Stimulated activated CD8-positive, alpha-beta memory T cell treated with anti-CD3 and anti-CD28 coated beads, Interleukin-12 subunit alpha, Interleukin-12 subunit beta, amount 100 ng/mL, for 1 hour (primary cell): Measurements from ENCODE around the gene SCYL1.

Experiments used
- DNase-seq: peaks from one replicate; pipeline ENCODE4 v3.0.0-alpha.2; 2020; ENCODE audit warnings: low read depth

SCYL1 gene

DNA sequence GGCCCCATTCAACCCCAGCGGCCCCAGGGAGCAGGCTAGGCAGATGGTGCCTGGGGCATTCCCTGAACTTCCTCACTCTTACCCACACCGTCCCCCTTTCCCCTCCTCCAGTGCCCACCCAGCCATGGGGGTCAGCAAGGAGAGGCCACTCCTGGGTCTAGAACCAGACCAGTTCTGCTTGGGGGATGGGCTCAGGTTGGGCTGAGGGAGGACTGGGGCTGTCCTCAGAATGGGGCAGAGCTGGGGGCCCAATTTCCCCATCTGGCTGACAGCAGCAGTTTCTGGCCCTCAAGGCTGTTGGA lies 12.4 kb downstream of the SCYL1 start:
- no peak for DNase-seq

DNA sequence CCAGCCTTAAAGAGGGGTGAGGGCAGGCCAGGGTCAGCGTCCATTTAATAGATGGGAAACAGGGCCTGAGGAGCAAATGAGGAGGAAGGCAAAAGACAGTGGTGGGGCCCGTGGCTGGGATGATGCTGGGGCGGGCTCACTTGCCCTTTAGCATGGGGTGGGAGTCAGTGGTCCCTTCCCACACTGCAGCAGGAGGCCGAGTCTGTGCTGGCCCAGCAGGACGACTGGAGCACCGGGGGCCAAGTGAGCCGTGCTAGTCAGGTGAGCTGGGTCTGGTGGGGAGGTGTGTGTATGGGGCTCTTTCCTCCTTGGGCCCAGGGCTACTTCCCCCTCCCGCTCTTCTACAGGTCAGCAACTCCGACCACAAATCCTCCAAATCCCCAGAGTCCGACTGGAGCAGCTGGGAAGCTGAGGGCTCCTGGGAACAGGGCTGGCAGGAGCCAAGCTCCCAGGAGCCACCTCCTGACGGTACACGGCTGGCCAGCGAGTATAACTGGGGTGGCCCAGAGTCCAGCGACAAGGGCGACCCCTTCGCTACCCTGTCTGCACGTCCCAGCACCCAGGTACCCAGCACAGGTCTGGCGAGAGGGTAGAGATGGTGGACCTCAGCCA lies 12.8 kb downstream of the SCYL1 start:
- DNase-seq: no peak

DNA sequence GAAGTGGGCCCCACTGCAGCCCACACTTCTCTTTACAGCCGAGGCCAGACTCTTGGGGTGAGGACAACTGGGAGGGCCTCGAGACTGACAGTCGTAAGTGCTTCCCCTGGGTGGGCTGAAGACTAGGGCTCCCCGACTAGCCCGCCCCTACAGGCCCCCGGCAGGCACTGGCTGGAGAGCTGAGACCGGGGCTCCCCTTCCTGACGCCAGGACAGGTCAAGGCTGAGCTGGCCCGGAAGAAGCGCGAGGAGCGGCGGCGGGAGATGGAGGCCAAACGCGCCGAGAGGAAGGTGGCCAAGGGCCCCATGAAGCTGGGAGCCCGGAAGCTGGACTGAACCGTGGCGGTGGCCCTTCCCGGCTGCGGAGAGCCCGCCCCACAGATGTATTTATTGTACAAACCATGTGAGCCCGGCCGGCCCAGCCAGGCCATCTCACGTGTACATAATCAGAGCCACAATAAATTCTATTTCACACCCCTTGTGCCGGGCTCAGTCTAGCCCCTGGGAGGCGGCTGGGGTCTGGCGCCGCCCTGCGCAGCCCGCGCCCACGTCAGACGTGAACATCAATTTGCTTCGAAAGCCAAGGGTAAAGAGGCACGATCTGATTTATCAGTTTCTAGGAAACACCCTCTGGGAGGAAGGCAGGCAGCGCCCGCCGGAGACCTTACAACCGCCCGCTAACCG lies 13.5 kb downstream of the SCYL1 start:
- DNase-seq: no peak

DNA sequence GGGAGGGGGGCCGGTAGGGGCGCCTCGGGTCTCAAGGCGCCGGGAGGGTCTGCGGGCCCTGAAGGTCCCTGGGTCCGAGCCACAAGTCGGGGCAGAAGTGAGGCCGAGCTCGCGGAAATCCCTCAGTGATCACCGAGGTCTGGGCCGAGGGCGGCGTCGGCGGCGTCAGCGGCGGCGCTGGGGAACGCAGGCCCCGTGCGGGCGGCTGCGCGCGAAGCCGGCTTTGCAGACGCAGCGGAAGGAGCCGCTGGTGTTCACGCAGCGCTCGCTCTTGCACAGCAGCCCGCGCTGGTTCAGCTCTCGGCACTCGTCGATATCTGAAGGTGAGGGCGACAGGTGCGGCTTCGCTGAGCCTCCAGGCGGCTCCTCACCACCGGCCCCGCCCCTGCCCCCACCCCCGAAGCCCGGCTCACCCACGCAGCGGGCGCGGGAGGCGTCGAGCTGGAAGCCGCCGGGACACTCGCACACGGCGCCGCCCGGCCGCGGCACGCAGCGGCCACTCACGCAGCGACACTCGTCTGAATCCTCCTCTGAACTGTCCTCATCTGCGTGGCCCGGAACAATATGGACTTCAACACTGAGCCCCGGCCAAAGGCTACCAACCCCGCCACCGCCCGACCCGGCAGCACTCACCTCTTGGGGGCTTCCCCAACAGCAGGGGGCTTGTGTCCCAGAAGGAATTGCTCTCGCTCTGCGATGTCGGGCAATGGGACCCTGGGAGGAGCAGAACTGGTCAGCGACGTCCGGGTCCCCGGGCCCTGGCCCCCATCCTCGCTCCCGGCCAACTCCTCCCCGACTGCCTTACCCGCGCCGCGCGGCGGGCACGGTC lies 14.2 kb downstream of the SCYL1 start:
- no peak for DNase-seq

DNA sequence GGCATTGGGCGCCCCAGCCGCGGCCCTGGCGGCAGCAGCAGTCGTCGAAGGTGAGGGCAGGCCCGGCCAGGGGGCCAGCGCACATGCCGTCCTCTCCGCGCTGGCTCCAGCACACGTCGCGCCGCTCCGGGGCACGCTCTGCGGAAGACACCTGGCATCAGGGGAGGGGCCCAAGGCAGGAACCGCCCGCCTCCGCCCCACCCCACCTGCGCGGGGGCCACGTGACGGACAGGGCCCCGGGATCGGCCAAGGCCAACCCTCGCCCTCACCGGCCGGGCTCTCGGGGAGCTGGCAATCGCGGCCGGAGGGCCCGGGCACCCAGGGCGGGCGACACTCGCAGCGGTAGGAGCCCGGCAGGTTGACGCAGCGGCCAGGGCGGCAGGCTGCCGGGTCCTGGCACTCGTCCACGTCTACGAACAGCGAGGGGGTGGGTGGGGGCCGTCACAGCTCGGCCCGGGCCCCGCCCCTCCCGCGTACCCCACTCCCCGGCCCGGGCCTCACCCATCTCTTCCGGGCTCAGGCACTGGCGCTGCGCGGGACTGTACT lies 14.9 kb downstream of the SCYL1 start:
- no peak for DNase-seq

DNA sequence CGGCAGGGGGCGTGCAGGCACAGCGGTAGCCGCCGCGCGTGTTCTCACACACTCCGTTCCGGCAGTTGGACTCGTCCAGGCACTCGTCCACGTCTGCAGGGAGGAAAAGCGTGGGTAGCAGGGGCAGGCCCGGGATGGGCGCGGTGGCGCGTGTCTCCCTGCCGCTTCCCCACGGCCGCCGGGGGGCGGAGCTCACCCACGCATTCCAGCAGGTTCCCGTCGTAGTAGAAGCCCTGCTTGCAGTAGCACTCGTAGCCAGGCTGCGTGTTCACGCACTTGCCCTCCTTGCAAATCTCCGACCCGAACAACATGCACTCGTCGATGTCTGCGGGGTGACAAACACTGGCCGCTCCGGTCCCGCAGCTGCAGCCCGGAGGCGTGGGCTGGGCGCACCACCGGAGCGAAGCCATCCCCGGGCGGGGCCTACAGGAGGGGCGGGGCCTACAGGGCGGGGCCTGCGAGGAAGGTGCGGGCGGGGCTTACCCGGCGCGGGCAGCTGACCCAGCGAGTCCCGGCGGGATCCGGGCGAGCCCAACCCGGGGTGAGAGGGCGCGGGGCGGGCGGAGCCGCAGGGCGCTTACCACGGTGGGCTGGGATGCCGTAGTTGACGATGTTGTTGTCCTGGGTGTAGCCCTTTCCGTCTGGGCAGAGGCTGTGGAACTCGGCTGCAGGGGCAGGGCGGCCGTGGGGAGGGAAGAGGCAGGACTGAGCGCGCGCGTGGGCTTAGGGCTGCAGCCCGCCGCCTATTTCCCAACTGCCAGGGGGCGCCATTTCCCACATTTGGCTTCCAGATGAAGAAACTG lies 15.6 kb downstream of the SCYL1 start:
- DNase-seq: peak; percentile 75

DNA sequence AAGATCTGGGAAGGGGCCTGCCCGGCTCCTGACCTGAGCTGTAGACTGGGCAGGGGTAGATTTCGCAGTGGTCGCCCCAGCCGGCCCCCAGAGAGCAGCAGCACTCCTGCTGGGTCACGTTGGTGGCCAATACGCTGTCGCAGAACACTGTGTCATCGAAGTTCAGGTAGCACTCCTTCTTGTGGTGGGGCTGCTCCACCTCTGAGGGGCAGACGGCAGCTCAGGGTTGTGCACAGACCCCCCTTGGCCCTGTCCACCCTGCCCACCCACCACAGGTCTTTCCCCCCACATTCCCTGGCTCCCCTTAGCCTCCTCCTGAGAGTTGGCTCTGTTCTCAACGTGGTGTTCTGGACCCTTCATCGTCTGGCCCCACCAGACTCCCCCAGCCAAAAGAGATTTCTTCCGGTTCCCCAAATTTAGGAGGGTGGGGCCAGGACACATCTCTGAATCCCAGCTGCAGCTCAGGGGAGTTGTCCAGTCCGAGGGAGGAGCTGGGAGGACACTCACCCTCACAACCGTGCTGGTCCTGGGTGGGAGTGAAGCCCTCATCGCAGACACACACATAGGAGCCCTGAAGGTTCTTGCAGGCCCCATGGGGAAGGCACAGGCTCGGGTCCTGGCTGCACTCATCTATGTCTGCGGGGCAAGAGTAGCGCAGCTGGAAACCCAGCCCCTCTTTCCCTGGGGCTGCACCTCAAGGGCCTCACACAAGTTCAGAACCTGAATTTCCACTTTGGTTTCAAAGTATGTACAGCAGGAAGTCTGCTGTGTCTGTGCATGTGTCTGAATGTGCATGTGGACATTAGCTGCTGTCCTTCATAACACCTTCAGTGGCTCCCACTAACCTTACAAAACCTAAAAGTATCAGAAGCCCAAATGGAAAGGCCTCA lies 16.5 kb downstream of the SCYL1 start:
- DNase-seq: no peak

DNA sequence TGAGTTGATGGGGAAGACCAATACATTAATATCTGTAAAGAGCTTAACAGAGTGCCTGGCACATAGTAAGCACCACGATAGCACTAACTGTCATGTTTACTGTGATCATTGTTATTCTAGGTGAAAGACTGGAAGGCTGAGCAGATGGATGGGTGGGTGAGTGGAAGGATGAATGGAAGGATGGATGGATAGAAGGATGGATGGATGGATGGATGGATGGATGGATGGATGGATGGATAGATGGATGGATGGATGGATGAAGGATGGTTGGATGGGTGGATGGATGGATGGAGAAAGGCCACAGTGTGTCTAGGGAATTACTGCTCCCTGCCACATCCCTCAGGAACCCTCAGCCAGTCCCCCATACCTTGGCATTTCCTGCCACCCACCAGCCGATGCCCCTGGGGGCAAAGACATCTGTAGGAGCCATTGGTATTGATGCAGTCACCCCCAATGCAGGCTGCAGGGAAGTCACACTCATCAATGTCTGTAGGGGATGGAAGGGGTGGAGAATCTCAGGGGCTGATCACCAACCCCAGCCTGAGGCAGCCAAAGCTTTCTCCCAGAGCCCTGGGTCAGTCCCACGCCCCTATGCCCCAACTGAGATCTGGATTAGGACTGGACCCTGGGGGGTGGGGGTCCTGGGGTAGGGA lies 18.0 kb downstream of the SCYL1 start:
- no peak for DNase-seq

DNA sequence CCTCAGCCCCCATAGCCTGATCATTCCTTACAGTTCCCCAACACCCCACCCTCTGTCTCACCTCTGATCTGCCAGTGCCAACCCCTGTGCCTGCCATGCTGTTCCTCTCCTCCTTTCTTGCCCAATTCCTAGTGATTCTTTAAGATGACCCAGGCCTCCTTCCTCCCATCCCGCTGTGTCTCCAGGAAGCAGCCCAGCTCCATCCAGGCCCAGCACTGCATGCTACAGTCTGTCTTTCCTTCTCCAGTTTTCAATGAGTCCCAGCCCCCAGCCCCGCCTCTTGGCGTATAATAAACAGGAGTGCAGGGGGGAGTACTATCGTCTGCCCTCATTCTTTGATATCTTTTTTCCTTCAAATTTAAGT lies 21.0 kb downstream of the SCYL1 start:
- DNase-seq: no peak

DNA sequence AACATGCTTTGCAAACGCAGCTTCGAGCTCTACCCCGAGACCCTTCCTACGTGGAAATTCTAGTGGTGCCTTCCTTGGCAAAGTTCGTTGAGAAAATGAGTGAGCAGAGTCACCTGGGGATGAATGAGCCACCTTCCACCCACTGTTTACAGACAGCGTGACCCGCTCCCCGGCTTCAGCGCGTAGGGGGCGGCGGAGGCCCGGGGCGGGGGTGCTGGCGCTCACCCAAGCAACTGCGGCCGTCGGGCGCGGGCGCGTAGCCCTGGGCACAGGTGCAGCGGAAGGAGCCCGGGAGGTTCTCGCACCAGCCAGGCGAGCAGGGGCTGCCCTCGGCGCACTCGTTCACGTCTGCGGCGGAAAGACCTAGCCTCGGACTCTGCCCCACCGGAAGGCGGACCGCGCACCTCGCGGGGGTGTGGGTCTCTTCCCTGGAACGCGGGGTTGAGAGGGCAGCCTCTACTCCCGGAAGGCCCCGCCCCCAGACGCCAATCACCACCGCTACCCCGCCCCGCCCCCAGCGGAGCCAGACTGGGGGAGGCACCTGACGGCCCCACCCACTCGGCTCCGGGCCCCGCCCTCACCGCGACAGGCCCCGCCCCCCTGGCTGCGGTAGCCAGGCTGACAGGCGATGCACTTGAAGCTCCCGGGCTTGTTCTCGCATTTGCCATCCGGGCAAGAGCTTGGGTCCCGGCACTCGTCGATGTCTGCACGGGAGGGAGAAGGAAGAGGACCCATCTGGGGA lies 21.5 kb downstream of the SCYL1 start:
- peak; percentile 97 for DNase-seq

DNA sequence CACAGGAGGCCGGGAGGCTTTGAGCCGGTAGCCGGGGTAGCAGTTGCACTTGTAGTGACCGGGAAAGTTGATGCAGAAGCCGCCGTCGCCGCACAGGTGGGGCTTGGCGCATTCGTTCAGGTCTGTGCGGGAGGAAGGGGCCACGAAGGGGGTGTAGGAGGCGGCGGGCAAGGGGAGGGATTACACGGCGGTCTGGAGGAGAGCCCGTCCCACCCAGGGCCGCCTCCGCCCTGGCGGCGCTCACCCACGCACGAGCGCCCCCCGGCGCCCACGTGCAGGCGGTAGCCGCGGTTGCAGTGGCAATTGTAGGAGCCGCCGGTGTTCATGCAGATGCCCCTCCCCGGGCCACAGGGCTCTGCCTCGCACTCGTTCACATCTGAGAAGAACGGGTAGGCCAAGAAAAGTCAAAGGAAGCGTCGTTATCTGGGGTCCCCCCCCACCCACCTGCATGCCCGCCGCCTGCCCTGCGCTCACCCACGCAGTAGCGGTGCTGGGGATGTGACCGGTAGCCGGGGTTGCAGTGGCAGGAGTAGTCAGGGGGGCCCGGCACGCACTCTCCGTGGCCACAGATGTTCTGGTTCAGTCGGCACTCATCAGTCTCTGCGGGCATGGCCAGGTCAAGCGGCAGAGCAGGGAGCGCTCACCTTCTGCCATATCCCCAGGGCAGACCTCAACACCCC lies 22.7 kb downstream of the SCYL1 start:
- no peak for DNase-seq

DNA sequence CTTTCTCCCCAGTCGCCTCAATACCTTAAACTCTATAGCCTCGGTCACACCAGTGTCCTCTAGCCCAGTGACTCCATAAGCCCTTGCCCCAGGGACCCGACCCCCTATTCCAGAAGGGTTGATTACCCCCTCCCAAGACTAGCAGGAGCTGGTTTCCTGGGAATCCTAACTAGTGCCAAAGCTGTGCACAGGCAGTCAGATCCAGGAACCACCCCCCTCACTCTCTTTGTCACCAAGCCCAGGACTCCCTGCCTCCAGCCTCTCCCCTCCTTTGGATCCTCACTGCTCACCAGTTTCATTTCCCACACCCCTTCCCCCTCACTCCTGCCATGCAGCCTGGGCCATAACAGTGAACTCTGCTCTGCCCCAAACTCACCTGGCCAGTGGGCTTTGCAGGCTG lies 23.5 kb downstream of the SCYL1 start:
- DNase-seq: no peak

DNA sequence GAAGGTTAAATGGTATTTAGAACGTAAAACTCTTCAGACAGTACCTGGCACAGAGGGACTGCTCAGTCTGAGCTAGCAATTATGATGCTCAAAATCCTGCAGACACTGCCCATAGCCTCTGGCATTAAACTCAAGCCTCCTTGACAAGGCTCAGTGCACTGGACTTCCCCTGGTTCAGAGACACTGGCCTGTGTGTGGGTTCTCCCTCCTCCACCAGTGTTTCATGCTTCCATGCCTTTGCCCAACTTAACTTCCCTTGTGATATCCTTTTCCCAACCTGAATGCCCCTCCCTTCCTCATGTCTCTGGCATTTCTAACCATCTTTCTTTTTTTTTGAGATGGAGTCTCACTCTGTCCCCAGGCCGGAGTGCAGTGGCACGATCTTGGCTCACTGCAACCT lies 24.2 kb downstream of the SCYL1 start:
- no peak for DNase-seq

DNA sequence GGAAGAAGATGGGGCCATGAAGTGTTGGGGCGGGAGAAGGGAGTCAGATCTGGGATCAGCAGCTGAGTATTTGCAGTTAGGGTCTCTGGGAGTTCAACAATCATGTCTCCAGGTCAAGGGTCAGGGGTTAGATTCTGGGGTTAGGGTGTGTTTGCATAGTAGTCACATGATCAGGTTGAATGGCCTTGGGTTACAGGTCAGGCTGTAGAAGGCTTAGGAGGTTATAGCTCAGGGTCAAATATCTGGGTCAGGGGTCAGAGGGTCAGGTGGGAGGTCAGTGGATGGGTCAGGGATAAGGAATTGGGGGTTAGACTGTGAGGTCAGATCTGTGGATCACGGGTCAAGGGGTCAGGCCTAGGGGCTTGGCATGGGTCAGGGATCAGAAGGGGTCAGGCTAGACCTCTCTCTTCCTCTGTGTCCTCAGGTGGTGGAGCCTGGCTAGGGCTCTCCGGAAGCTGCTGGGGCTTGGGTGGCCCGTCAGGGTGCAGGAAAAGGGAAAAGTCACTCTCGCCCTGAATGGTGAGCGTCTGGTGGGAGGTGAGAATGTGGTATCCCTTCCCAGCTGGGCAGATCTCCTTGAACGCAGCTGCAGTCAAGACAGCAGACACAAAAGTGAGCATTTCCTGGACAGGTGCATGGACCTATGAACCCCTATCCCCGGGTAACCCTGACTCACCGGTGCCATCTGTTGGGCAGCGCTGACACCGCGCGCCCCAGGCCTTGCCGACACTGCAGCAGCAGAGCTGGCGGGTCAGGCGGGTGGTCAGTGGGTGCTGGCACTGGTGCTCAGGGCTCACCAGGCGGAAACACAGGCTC lies 26.9 kb downstream of the SCYL1 start:
- DNase-seq: peak; percentile 39

DNA sequence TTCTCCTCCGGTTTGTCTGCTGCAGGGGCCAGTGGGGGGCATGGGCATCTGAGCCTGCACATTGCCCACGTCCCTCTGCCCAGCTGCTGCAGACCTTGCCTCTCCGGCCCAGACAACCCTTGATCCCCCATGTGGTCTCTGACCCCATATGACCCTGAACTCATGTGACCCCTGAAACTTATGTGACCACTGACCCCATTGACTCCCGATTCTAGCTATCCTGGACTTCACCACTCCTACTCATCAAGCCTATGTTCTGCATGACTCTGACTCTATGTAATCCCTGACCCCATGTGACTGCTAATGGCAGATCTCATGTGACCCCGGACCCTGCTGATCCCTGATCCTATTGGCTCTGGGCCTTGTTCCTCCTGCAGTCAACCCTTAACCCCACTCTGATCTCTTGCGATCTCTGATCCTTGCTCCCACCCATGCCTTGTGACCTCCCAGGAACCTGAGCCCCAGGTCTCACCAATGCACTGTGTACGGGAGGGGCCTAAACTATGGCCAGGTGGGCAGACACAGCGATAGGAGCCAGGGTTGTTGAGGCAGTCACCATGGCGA lies 27.6 kb downstream of the SCYL1 start:
- no peak for DNase-seq

DNA sequence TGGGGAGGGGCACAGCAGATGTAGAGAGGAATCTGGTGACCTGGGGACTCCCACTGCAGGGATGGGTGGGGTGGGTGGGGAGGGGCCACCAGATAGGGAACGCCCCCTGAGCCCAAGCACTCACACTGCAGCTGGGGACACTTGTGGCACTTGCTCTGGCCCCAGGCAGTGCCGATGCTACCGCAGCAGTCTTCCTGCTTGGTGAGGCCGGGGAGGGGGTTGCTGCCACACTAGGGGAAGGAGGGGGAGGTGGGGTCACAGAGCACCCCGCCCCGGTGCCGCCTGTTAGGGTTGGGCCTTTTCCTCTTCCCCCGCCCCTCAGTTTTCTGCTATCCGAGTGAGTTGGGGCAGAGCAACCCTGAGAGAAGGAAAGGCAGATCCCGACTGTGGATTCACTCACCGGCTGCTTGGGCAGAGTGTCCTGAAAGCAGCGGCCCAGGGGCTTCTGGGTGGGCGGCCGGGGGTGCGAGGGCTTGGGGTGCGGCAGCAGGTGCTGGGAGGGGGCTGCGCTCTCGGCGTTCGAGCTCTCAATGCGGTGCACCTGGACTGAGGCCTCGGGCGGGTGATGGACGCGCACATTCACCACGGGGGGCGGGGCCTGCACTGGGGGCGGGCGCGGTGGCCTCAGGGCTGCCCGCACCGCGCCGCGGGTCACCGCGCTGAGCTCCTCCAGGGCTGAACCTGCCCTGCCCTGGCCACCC lies 28.6 kb downstream of the SCYL1 start:
- DNase-seq: peak; percentile 43

DNA sequence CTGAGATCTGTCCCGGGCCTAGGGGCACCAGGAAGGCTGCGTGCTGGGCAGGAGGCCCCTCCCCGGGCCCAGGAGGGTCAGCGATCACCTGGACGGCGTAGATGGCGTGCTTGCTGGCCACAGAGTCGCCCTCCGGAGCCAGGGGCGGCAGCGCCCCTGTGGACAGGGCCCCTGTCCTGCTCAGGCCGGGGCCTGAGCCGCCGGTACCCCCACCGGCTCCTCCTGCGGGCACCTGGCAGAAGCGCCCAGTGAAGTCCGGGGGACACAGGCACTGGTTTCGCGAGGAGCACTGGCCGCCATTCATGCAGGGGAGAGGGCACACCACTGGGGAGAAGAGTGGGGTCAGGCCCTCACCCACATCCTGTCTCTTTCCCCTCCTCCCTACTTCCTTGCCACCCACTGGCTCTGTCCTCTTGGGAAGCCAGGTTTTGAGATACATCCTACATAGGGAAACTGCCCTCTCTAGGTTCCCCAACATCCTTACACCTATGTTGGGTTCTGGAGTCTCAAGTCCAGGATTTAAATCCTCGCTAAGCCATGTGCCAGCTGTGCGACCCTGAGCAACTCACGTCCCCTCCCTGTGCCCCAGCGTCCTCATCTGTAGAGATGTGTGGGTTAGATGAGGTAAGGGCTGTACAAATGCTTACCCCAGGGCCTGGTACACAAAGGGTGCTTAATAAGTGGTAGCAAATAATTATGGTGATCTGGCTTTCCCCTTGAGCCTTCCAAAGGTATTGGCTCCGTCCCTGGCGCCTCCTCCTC lies 29.4 kb downstream of the SCYL1 start:
- DNase-seq: no peak
